OCI-LY3 (cell line): ENCODE results near the gene VSIG10L.

Source experiments
- EZH2phosphoT487 ChIP-seq: fragments of 200-600 bp; shearing (Covaris generic); IDR thresholded peaks from 2 replicates; pipeline ENCODE4 v1.6.1; 2018; ENCODE audit warnings: antibody characterized with exemption, mixed run types, low read depth
- TF ChIP-seq, protein P1 (sequence below): fragments of 200-600, 300-600 bp; sonication (generic); IDR thresholded peaks from 2 replicates; pipeline ENCODE4 v1.5.1; 2014; ENCODE audit warnings: antibody characterized with exemption, low read length, low read depth

- TF ChIP-seq, protein P1, sequence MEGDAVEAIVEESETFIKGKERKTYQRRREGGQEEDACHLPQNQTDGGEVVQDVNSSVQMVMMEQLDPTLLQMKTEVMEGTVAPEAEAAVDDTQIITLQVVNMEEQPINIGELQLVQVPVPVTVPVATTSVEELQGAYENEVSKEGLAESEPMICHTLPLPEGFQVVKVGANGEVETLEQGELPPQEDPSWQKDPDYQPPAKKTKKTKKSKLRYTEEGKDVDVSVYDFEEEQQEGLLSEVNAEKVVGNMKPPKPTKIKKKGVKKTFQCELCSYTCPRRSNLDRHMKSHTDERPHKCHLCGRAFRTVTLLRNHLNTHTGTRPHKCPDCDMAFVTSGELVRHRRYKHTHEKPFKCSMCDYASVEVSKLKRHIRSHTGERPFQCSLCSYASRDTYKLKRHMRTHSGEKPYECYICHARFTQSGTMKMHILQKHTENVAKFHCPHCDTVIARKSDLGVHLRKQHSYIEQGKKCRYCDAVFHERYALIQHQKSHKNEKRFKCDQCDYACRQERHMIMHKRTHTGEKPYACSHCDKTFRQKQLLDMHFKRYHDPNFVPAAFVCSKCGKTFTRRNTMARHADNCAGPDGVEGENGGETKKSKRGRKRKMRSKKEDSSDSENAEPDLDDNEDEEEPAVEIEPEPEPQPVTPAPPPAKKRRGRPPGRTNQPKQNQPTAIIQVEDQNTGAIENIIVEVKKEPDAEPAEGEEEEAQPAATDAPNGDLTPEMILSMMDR, result no peak
- TF ChIP-seq EZH2phosphoT487, result no peak
These were observed 49.2 kb upstream of the VSIG10L start for GRCh38 chr19:51391073-51391611.
